Measurements from ENCODE around the gene FOXS1.

GRCh38 chr20:31824125-31824485, 21.3 kb downstream of the FOXS1 start:
- TF ChIP-seq YY1 (IDR thresholded peaks at IDR 0.05; ENCODE audit: low read depth, low read length): no peak
- TF ChIP-seq CTCF (IDR thresholded peaks at IDR 0.05 in 2 of 3, conservative IDR thresholded peaks at IDR 0.05 in 1 of 3; ENCODE audit: control insufficient read depth in 2 of 3, extremely low read depth in 1 of 3, insufficient read depth in 1 of 3, low read depth in 3 of 3, low read length in 3 of 3): no peak
- TF ChIP-seq ZSCAN29 (IDR thresholded peaks at IDR 0.05): no peak
- no peak for TF ChIP-seq TCF3 (IDR thresholded peaks at IDR 0.05; ENCODE audit: borderline replicate concordance, insufficient read depth, low read depth, low read length)
- no peak for TF ChIP-seq NR2F1 (conservative IDR thresholded peaks at IDR 0.05)
- no peak for TF ChIP-seq NKRF (conservative IDR thresholded peaks at IDR 0.05)

Measured in GM12878 (cell line).